ENCODE data around the gene KDM2B. TPM values are rescaled to one million over a fixed set of nuclear protein-coding genes. Genes with fewer than 3 reads are reported as not detected.

Gene KDM2B
- total RNA-seq, 1 experiment from 2014 or later = 15.5 TPM

- POLR2A ChIA-PET = interaction anchor here (0.7 kb wide), 1 partner anchor 181 kb away, joined by 4 read pairs; no protein-coding TSS in a partner anchor
- no peaks in the 10 kb centered on the region for H3K9me3 Mint-ChIP-seq (ENCODE audit: unreplicated experiment)
- peak; percentile 87 for TF ChIP-seq CTCF (IDR thresholded peaks at IDR 0.05; ENCODE audit: unreplicated experiment)
- intact Hi-C loops (cut with micrococcal nuclease) = loop anchor here (1.0 to 2.0 kb wide), 3 partner anchors 52 to 182 kb away; no protein-coding TSS in a partner anchor
- H3K36me3 Mint-ChIP-seq (ENCODE audit: insufficient read depth, unreplicated experiment) = no peaks in the 10 kb centered on the region
- CTCF ChIA-PET = interaction anchor here (0.5 to 2.7 kb wide), 20 partner anchors 9 to 670 kb away, joined by 3 to 31 read pairs (median 5); no protein-coding TSS in a partner anchor
- H3K27me3 Mint-ChIP-seq (ENCODE audit: insufficient read depth, unreplicated experiment) = no peaks in the 10 kb centered on the region
- no peak overlapping the region for H3K4me3 Mint-ChIP-seq (ENCODE audit: unreplicated experiment)
- H3K27ac Mint-ChIP-seq (ENCODE audit: low read depth, unreplicated experiment) = no peak overlapping the region
- BruUV-seq (replicated peaks) = no TSS peak
- peak; percentile 69 for DNase-seq (ENCODE audit: unreplicated experiment)
- no peaks in the 10 kb centered on the region for H3K4me1 Mint-ChIP-seq (ENCODE audit: insufficient read depth, unreplicated experiment)
These were observed 80.7 kb downstream of the KDM2B start for GRCh38 chr12:121499929-121500793.

GRCh38 chr12:121495746-121496145, 85.1 kb downstream of the KDM2B start:
- Mint-ChIP-seq H3K4me3 (ENCODE audit: unreplicated experiment) (no peak overlapping the region), H3K36me3 (ENCODE audit: insufficient read depth, unreplicated experiment) (no peaks in the 10 kb centered on the region), H3K4me1 (ENCODE audit: insufficient read depth, unreplicated experiment) (no peaks in the 10 kb centered on the region), H3K27me3 (ENCODE audit: insufficient read depth, unreplicated experiment) (no peaks in the 10 kb centered on the region), H3K27ac (ENCODE audit: low read depth, unreplicated experiment) (no peak overlapping the region), H3K9me3 (ENCODE audit: unreplicated experiment) (no peaks in the 10 kb centered on the region)
- no peak for TF ChIP-seq CTCF (IDR thresholded peaks at IDR 0.05; ENCODE audit: unreplicated experiment)
- ChIA-PET POLR2A (no interaction called here), CTCF (interaction anchor here (0.9 to 1.8 kb wide), 3 partner anchors 8 to 82 kb away, joined by 3 to 23 read pairs (median 6); no protein-coding TSS in a partner anchor)
- BruUV-seq (replicated peaks) = no TSS peak
- intact Hi-C loops (cut with micrococcal nuclease) = no loop called here
- DNase-seq (ENCODE audit: unreplicated experiment) = no peak

- intact Hi-C loops (cut with micrococcal nuclease) = no loop called here
- Mint-ChIP-seq H3K27ac (ENCODE audit: low read depth, unreplicated experiment) (no peak overlapping the region), H3K4me3 (ENCODE audit: unreplicated experiment) (no peak overlapping the region), H3K27me3 (ENCODE audit: insufficient read depth, unreplicated experiment) (no peaks in the 10 kb centered on the region), H3K36me3 (ENCODE audit: insufficient read depth, unreplicated experiment) (no peaks in the 10 kb centered on the region), H3K9me3 (ENCODE audit: unreplicated experiment) (no peaks in the 10 kb centered on the region), H3K4me1 (ENCODE audit: insufficient read depth, unreplicated experiment) (no peaks in the 10 kb centered on the region)
- ChIA-PET CTCF (interaction anchor here (0.6 to 1.8 kb wide), 15 partner anchors 9 to 339 kb away, joined by 3 to 23 read pairs (median 4); no protein-coding TSS in a partner anchor), POLR2A (no interaction called here)
- no TSS peak for BruUV-seq (replicated peaks)
- TF ChIP-seq CTCF (IDR thresholded peaks at IDR 0.05; ENCODE audit: unreplicated experiment) = peak; percentile 73
- peak; percentile 51 for DNase-seq (ENCODE audit: unreplicated experiment)
These were observed 86.6 kb downstream of the KDM2B start for GRCh38 chr12:121494093-121494787.
